DMS153 treated with DMSO at 0.1 percent for 48 hours (cell line): ENCODE data around the gene CSNK2A1.
"Not testable (repeated sequence)": the region's sequence is repeated elsewhere in the genome, so short reads cannot be mapped to it uniquely, and the experiment has no call there.

ENCODE experiments used
- DNase-seq: peaks from one replicate; lab custom pipeline; 2025; ENCODE audit not compliant: unreplicated experiment; lab: John Stamatoyannopoulos, UW

CSNK2A1 gene

GRCh38 chr20:492159-492558, 51.4 kb downstream of the CSNK2A1 start:
- no peak for DNase-seq

GRCh38 chr20:487655-488054, 55.9 kb downstream of the CSNK2A1 start:
- DNase-seq: no peak

- DNase-seq: no peak
Observed at GRCh38 chr20:483815-484644, 59.6 kb downstream of the CSNK2A1 start.

GRCh38 chr20:481167-481566, 62.4 kb downstream of the CSNK2A1 start:
- no peak for DNase-seq

GRCh38 chr20:480044-480443, 63.5 kb downstream of the CSNK2A1 start:
- DNase-seq: no peak

GRCh38 chr20:479487-479886, 64.1 kb downstream of the CSNK2A1 start:
- no peak for DNase-seq

GRCh38 chr20:478949-479429, 64.6 kb downstream of the CSNK2A1 start:
- DNase-seq: peak; percentile 54

GRCh38 chr20:478010-478948, 65.3 kb downstream of the CSNK2A1 start:
- no peak for DNase-seq

- DNase-seq: not testable (repeated sequence)
Observed at GRCh38 chr20:476561-477249, 66.9 kb downstream of the CSNK2A1 start.

- DNase-seq: no peak
Observed at GRCh38 chr20:475463-476357, 67.9 kb downstream of the CSNK2A1 start.

GRCh38 chr20:474581-474980, 69.0 kb downstream of the CSNK2A1 start:
- no peak for DNase-seq

GRCh38 chr20:472889-473292, 70.7 kb downstream of the CSNK2A1 start:
- no peak for DNase-seq

- DNase-seq: no peak
Observed at GRCh38 chr20:472137-472846, 71.3 kb downstream of the CSNK2A1 start.

- no peak for DNase-seq
Observed at GRCh38 chr20:469746-470490, 73.7 kb downstream of the CSNK2A1 start.

GRCh38 chr20:467755-468154, 75.8 kb downstream of the CSNK2A1 start:
- DNase-seq: no peak

GRCh38 chr20:462199-462991, 81.2 kb downstream of the CSNK2A1 start, which contains the start of gene TBC1D20:
Gene TBC1D20, minus strand, starts transcription at chr20:462533. Its CDS starts 128 bp downstream, at chr20:462405.
- DNase-seq: peak; percentile 78

- DNase-seq: peak; percentile 24
Observed at GRCh38 chr20:461254-462198, 82.1 kb downstream of the CSNK2A1 start.
